ENCODE data around the gene CCNL1. TPM values are rescaled to one million over a fixed set of nuclear protein-coding genes. Genes with fewer than 3 reads are reported as not detected.
"Not testable (repeated sequence)": the region's sequence is repeated elsewhere in the genome, so short reads cannot be mapped to it uniquely, and the experiment has no call there.

CCNL1 gene
- total RNA-seq, 1 experiment from 2014 or later: 291 TPM

GRCh38 chr3:157182879-157183278 lies 22.9 kb upstream of the CCNL1 start:
- no peak for TF ChIP-seq CTCF (IDR thresholded peaks at IDR 0.05; ENCODE audit: unreplicated experiment)
- DNase-seq: no peak
- Mint-ChIP-seq H3K27ac (ENCODE audit: unreplicated experiment) (no peak overlapping the region), H3K36me3 (ENCODE audit: insufficient read depth, unreplicated experiment) (peaks cover 4% of the 10 kb centered on the region), H3K4me3 (ENCODE audit: low read depth, unreplicated experiment) (no peak overlapping the region), H3K9me3 (ENCODE audit: low read depth, unreplicated experiment) (peaks cover 26% of the 10 kb centered on the region), H3K27me3 (ENCODE audit: unreplicated experiment) (no peaks in the 10 kb centered on the region), H3K4me1 (ENCODE audit: low read depth, unreplicated experiment) (no peaks in the 10 kb centered on the region)
- intact Hi-C loops (cut with micrococcal nuclease; ENCODE audit: unreplicated experiment): no loop called here
- CTCF ChIA-PET: no interaction called here
- no TSS peak for BruUV-seq (replicated peaks)

- H3K27me3 Mint-ChIP-seq (ENCODE audit: unreplicated experiment): no peaks in the 10 kb centered on the region
- CTCF ChIA-PET: no interaction called here
- peaks cover 20% of the 10 kb centered on the region for H3K36me3 Mint-ChIP-seq (ENCODE audit: insufficient read depth, unreplicated experiment)
- no peak for TF ChIP-seq CTCF (IDR thresholded peaks at IDR 0.05; ENCODE audit: unreplicated experiment)
- intact Hi-C loops (cut with micrococcal nuclease; ENCODE audit: unreplicated experiment): no loop called here
- no peak overlapping the region for H3K4me3 Mint-ChIP-seq (ENCODE audit: low read depth, unreplicated experiment)
- no peak overlapping the region for H3K27ac Mint-ChIP-seq (ENCODE audit: unreplicated experiment)
- peaks cover 15% of the 10 kb centered on the region for H3K9me3 Mint-ChIP-seq (ENCODE audit: low read depth, unreplicated experiment)
- no TSS peak for BruUV-seq (replicated peaks)
- DNase-seq: no peak
- H3K4me1 Mint-ChIP-seq (ENCODE audit: low read depth, unreplicated experiment): peaks cover 16% of the 10 kb centered on the region
These were observed 20.3 kb upstream of the CCNL1 start for GRCh38 chr3:157180262-157180661.

DNA sequence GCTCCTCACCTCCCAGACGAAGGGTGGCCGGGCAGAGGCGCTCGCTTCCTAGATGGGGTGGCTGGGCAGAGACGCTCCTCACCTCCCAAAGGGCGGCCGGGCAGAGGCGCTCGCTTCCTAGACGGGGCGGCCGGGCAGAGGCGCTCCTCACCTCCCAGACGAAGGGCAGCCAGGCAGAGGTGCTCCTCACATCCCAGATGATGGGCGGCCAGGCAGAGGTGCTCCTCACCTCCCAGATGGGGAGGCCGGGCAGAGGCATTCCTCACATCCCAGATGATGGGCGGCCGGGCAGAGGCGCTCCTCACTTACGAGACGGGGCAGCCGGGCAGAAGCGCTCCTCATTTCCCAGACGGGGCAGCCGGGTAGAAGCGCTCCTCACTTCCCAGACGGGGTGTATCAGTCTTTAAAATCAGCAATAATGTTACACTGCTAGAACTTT lies 19.4 kb upstream of the CCNL1 start:
- H3K4me3 Mint-ChIP-seq (ENCODE audit: low read depth, unreplicated experiment): no peak overlapping the region
- peaks cover 29% of the 10 kb centered on the region for H3K36me3 Mint-ChIP-seq (ENCODE audit: insufficient read depth, unreplicated experiment)
- CTCF ChIA-PET: no interaction called here
- DNase-seq: no peak
- H3K27ac Mint-ChIP-seq (ENCODE audit: unreplicated experiment): no peak overlapping the region
- BruUV-seq (replicated peaks): no TSS peak
- intact Hi-C loops (cut with micrococcal nuclease; ENCODE audit: unreplicated experiment): no loop called here
- no peaks in the 10 kb centered on the region for H3K27me3 Mint-ChIP-seq (ENCODE audit: unreplicated experiment)
- TF ChIP-seq CTCF (IDR thresholded peaks at IDR 0.05; ENCODE audit: unreplicated experiment): no peak
- peaks cover 12% of the 10 kb centered on the region for H3K9me3 Mint-ChIP-seq (ENCODE audit: low read depth, unreplicated experiment)
- H3K4me1 Mint-ChIP-seq (ENCODE audit: low read depth, unreplicated experiment): peaks cover 20% of the 10 kb centered on the region

DNA sequence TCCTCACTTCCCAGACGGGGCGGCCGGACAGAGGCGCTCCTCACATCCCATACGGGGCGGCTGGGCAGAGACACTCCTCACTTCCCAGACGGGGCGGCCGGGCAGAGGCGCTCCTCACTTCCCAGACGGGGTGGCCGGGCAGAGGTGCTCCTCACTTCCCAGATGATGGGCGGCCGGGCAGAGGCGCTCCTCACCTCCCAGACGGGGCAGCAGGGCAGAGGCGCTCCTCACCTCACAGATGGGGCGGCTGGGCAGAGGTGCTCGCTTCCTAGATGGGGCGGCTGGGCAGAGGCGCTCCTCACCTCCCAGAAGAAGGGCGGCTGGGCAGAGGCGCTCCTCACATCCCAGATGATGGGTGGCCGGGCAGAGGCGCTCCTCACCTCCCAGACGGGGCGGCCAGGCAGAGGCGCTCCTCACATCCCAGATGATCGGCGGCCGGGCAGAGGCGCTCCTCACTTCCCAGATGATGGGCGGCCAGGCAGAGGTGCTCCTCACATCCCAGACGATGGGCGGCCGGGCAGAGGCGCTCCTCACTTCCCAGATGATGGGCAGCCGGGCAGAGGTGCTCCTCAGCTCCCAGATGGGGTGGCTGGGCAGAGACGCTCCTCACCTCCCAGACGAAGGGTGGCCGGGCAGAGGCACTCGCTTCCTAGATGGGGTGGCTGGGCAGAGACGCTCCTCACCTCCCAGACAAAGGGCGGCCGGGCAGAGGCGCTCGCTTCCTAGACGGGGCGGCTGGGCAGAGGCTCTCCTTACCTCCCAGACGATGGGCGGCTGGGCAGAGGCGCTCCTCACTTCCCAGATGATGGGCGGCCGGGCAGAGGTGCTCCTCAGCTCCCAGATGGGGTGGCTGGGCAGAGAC lies 18.8 kb upstream of the CCNL1 start:
- DNase-seq; H3K27ac Mint-ChIP-seq (ENCODE audit: unreplicated experiment); H3K9me3 Mint-ChIP-seq (ENCODE audit: low read depth, unreplicated experiment); intact Hi-C loops (cut with micrococcal nuclease; ENCODE audit: unreplicated experiment); CTCF ChIA-PET; H3K27me3 Mint-ChIP-seq (ENCODE audit: unreplicated experiment); BruUV-seq (replicated peaks); H3K4me3 Mint-ChIP-seq (ENCODE audit: low read depth, unreplicated experiment): not testable (repeated sequence)
- Mint-ChIP-seq H3K36me3 (ENCODE audit: insufficient read depth, unreplicated experiment) (peaks cover 32% of the 10 kb centered on the region), H3K4me1 (ENCODE audit: low read depth, unreplicated experiment) (peaks cover 23% of the 10 kb centered on the region)

GRCh38 chr3:157177801-157178453 lies 18.0 kb upstream of the CCNL1 start:
- intact Hi-C loops (cut with micrococcal nuclease; ENCODE audit: unreplicated experiment); DNase-seq; H3K4me3 Mint-ChIP-seq (ENCODE audit: low read depth, unreplicated experiment); H3K27me3 Mint-ChIP-seq (ENCODE audit: unreplicated experiment); H3K27ac Mint-ChIP-seq (ENCODE audit: unreplicated experiment); H3K9me3 Mint-ChIP-seq (ENCODE audit: low read depth, unreplicated experiment); BruUV-seq (replicated peaks): not testable (repeated sequence)
- Mint-ChIP-seq H3K36me3 (ENCODE audit: insufficient read depth, unreplicated experiment) (peaks cover 32% of the 10 kb centered on the region), H3K4me1 (ENCODE audit: low read depth, unreplicated experiment) (peaks cover 25% of the 10 kb centered on the region)
- CTCF ChIA-PET: interaction anchor here (4.8 kb wide), 1 partner anchor 17 kb away, joined by 43 read pairs; the partner anchor contains the start of gene CCNL1
